Astrocyte of the cerebellum (primary cell): ENCODE measurements around the gene APPBP2.
"Not testable (repeated sequence)": the region's sequence is repeated elsewhere in the genome, so short reads cannot be mapped to it uniquely, and the experiment has no call there.

Source experiments
- DNase-seq: peaks from one replicate; pipeline ENCODE4 v3.0.0-alpha.2; 2011; ENCODE audit warnings: low read depth
- H3K4me3 ChIP-seq: 2 replicates; pipeline ENCODE4 v1.5.1; 2011; ENCODE audit warnings: mild to moderate bottlenecking, low read depth, low read length, moderate library complexity
- CTCF ChIP-seq: IDR thresholded peaks from 2 replicates; pipeline ENCODE4 v1.5.1; 2012; ENCODE audit warnings: low read length, low read depth, moderate library complexity, mild to moderate bottlenecking; ENCODE audit errors: missing control alignments
- in situ Hi-C: cut with HindIII; loops from 2 replicates; pipeline ENCODE4 v1.10.0; 2017; ENCODE audit warnings: low sequenced_read_pairs

APPBP2 gene

GRCh38 chr17:60525328-60525684 lies 736 bp downstream of the APPBP2 start:
- in situ Hi-C loops = no loop called here
- peak overlapping the region; percentile 63 for H3K4me3 ChIP-seq
- DNase-seq = no peak
- no peak for TF ChIP-seq CTCF

GRCh38 chr17:60524463-60525327 lies 1.3 kb downstream of the APPBP2 start:
- no peak for DNase-seq
- H3K4me3 ChIP-seq = peak overlapping the region; percentile 63
- no peak for TF ChIP-seq CTCF
- in situ Hi-C loops = loop anchor here (25.0 kb wide), 1 partner anchor 112 kb away; the partner anchor contains the start of gene CHCT1

GRCh38 chr17:60523822-60524221 lies 2.2 kb downstream of the APPBP2 start:
- H3K4me3 ChIP-seq = peak overlapping the region; percentile 63
- no peak for DNase-seq
- TF ChIP-seq CTCF = no peak
- in situ Hi-C loops = loop anchor here (25.0 kb wide), 1 partner anchor 112 kb away; the partner anchor contains the start of gene CHCT1

- no peak for DNase-seq
- in situ Hi-C loops = loop anchor here (25.0 kb wide), 1 partner anchor 111 kb away; the partner anchor contains the start of gene CHCT1
- TF ChIP-seq CTCF = no peak
- H3K4me3 ChIP-seq = peak overlapping the region; percentile 63
Measured at GRCh38 chr17:60522889-60523626, 3.0 kb downstream of the APPBP2 start.

GRCh38 chr17:60519795-60520194 lies 6.2 kb downstream of the APPBP2 start:
- H3K4me3 ChIP-seq = no peak overlapping the region
- in situ Hi-C loops = loop anchor here (25.0 kb wide), 1 partner anchor 107 kb away; the partner anchor contains the start of gene CHCT1
- TF ChIP-seq CTCF = no peak
- DNase-seq = no peak

- H3K4me3 ChIP-seq, DNase-seq: not testable (repeated sequence)
- in situ Hi-C loops = loop anchor here (25.0 kb wide), 1 partner anchor 103 kb away; the partner anchor contains the start of gene CHCT1
Measured at GRCh38 chr17:60515683-60516082, 10.4 kb downstream of the APPBP2 start.

GRCh38 chr17:60515199-60515598 lies 10.8 kb downstream of the APPBP2 start:
- not testable (repeated sequence) for DNase-seq, H3K4me3 ChIP-seq
- in situ Hi-C loops = loop anchor here (25.0 kb wide), 1 partner anchor 103 kb away; the partner anchor contains the start of gene CHCT1
